ENCODE data around the gene SLC44A2. TPM values are rescaled to one million over a fixed set of nuclear protein-coding genes. Genes with fewer than 3 reads are reported as not detected.
A peak's percentile ranks its signal among the peaks of the same experiment; 100 is the strongest.

SLC44A2 gene
- total RNA-seq, 1 experiment from 2014 or later, result 112 TPM

- no peak for DNase-seq (ENCODE audit: low read depth)
Measured at GRCh38 chr19:10615429-10616023, 9.8 kb upstream of the SLC44A2 start.

- peak; percentile 82 for DNase-seq (ENCODE audit: low read depth)
Measured at GRCh38 chr19:10617409-10618121, 7.8 kb upstream of the SLC44A2 start.

GRCh38 chr19:10618846-10619245 lies 6.5 kb upstream of the SLC44A2 start:
- DNase-seq (ENCODE audit: low read depth), result no peak

- no peak for DNase-seq (ENCODE audit: low read depth)
Measured at GRCh38 chr19:10620786-10621185, 4.6 kb upstream of the SLC44A2 start.

- DNase-seq (ENCODE audit: low read depth), result no peak
Measured at GRCh38 chr19:10621966-10622365, 3.4 kb upstream of the SLC44A2 start.

GRCh38 chr19:10624585-10624984 lies 768 bp upstream of the SLC44A2 start:
- no peak for DNase-seq (ENCODE audit: low read depth)

GRCh38 chr19:10625762-10626138 lies 397 bp downstream of the SLC44A2 start:
- DNase-seq (ENCODE audit: low read depth), result peak; percentile 6

- DNase-seq (ENCODE audit: low read depth), result no peak
Measured at GRCh38 chr19:10631874-10632273, 6.5 kb downstream of the SLC44A2 start.

- no peak for DNase-seq (ENCODE audit: low read depth)
Measured at GRCh38 chr19:10634430-10634829, 9.1 kb downstream of the SLC44A2 start.

GRCh38 chr19:10634963-10635362 lies 9.6 kb downstream of the SLC44A2 start:
- no peak for DNase-seq (ENCODE audit: low read depth)

GRCh38 chr19:10636304-10636972 lies 11.1 kb downstream of the SLC44A2 start:
- DNase-seq (ENCODE audit: low read depth), result no peak

GRCh38 chr19:10637894-10638293 lies 12.5 kb downstream of the SLC44A2 start:
- no peak for DNase-seq (ENCODE audit: low read depth)

GRCh38 chr19:10639836-10640235 lies 14.5 kb downstream of the SLC44A2 start:
- no peak for DNase-seq (ENCODE audit: low read depth)

- no peak for DNase-seq (ENCODE audit: low read depth)
Measured at GRCh38 chr19:10640361-10640760, 15.0 kb downstream of the SLC44A2 start.

- no peak for DNase-seq (ENCODE audit: low read depth)
Measured at GRCh38 chr19:10641248-10641647, 15.9 kb downstream of the SLC44A2 start.

- DNase-seq (ENCODE audit: low read depth), result no peak
Measured at GRCh38 chr19:10642473-10643171, 17.3 kb downstream of the SLC44A2 start.

GRCh38 chr19:10643172-10643967 lies 18.0 kb downstream of the SLC44A2 start:
- no peak for DNase-seq (ENCODE audit: low read depth)

GRCh38 chr19:10643968-10644259 lies 18.6 kb downstream of the SLC44A2 start:
- DNase-seq (ENCODE audit: low read depth), result no peak

- peak; percentile 71 for DNase-seq (ENCODE audit: low read depth)
Measured at GRCh38 chr19:10644260-10645007, 19.1 kb downstream of the SLC44A2 start.

GRCh38 chr19:10646456-10647159 lies 21.3 kb downstream of the SLC44A2 start:
- DNase-seq (ENCODE audit: low read depth), result no peak
